Panc1 (cell line): ENCODE measurements around the gene PXN. TPM values are rescaled to one million over a fixed set of nuclear protein-coding genes. Genes with fewer than 3 reads are reported as not detected.

ENCODE experiments used
- ATAC-seq: fragments of 200-7000 bp; cut with Tn5 transposase; 2 replicates; pipeline ENCODE4 v1.9.1; 2020; ENCODE audit warnings: mild to moderate bottlenecking, moderate library complexity
- BruUV-seq: library from RNA; stranded (reverse); fragments of 400-500 nt; replicated peaks from 2 replicates; lab custom pipeline; 2021; lab: Mats Ljungman, UMichigan
- CTCF ChIA-PET: fragments of 300-600 bp; sonication (Branson Sonifier 250); formaldehyde crosslinking; loops from one replicate; lab custom pipeline; 2022; ENCODE audit warnings: antibody characterized with exemption; lab: Charles Lee
- POLR2A ChIA-PET: fragments of 300-600 bp; sonication (Branson Sonifier 250); formaldehyde crosslinking; loops from one replicate; lab custom pipeline; 2022; ENCODE audit warnings: antibody characterized with exemption; lab: Charles Lee
- DNase-seq: peaks from one replicate; pipeline ENCODE4 v3.0.0-alpha.2; 2010; ENCODE audit warnings: low read depth, low spot score
- H3K27ac ChIP-seq: 2 replicates; pipeline ENCODE4 v1.5.1; 2011; ENCODE audit warnings: mild to moderate bottlenecking, low read length, inconsistent platforms
- H3K27me3 ChIP-seq: fragments of 200-500 bp; sonication (Bioruptor generic); 2 replicates; pipeline ENCODE4 v1.6.0; 2014; ENCODE audit warnings: low read length, inconsistent platforms; ENCODE audit not compliant: control insufficient read depth, insufficient read depth
- H3K36me3 ChIP-seq: fragments of 200-500 bp; sonication (Bioruptor generic); 2 replicates; pipeline ENCODE4 v1.5.1; 2014; ENCODE audit warnings: inconsistent platforms, mild to moderate bottlenecking, low read length, moderate library complexity; ENCODE audit not compliant: control insufficient read depth, insufficient read depth
- H3K4me1 ChIP-seq: 2 replicates; pipeline ENCODE4 v1.5.1; 2011; ENCODE audit warnings: inconsistent platforms, mild to moderate bottlenecking, low read length, moderate library complexity; ENCODE audit not compliant: control insufficient read depth, insufficient read depth
- H3K4me3 ChIP-seq, 2 experiments: 2 replicates each; pipeline ENCODE4 v1.5.1; 2011 to 2012; ENCODE audit warnings: low read depth in 2 of 2, low read length in 2 of 2, mild to moderate bottlenecking in 2 of 2, inconsistent platforms in 1 of 2, moderate library complexity in 1 of 2
- H3K9me3 ChIP-seq: fragments of 200-500 bp; sonication (Bioruptor generic); 2 replicates; pipeline ENCODE4 v1.5.1; 2014; ENCODE audit warnings: low read depth, mild to moderate bottlenecking, inconsistent platforms, low read length, moderate library complexity; ENCODE audit not compliant: control insufficient read depth, insufficient read depth
- CTCF ChIP-seq: fragments of 450-650 bp; IDR thresholded peaks from 2 replicates; pipeline ENCODE4 v1.5.1; 2017; ENCODE audit warnings: mild to moderate bottlenecking
- POLR2AphosphoS5 ChIP-seq: IDR thresholded peaks from 2 replicates; pipeline ENCODE4 v1.6.1; 2012; ENCODE audit warnings: mild to moderate bottlenecking, low read depth, low read length, moderate library complexity
- REST ChIP-seq, 2 experiments: IDR thresholded peaks; 2 replicates each; pipeline ENCODE4 v1.6.1; 2011 to 2012; ENCODE audit warnings: low read depth in 2 of 2, control low read depth in 1 of 2, low read length in 1 of 2, mild to moderate bottlenecking in 1 of 2, moderate library complexity in 1 of 2; ENCODE audit not compliant: insufficient read depth in 1 of 2
- SIN3A ChIP-seq: IDR thresholded peaks from 2 replicates; pipeline ENCODE4 v1.6.1; 2012; ENCODE audit warnings: low read depth, mild to moderate bottlenecking, low read length, moderate library complexity, borderline replicate concordance; ENCODE audit not compliant: insufficient read depth
- TCF7L2 ChIP-seq: IDR thresholded peaks from 2 replicates; pipeline ENCODE4 v1.6.1; 2011; ENCODE audit warnings: mild to moderate bottlenecking, low read depth, low read length, inconsistent platforms
- in situ Hi-C: cut with HindIII; loops from 2 replicates; pipeline ENCODE4 v1.10.0; 2016; ENCODE audit warnings: low sequenced_read_pairs, low pct_unique_long_range_greater_than_20kb
- intact Hi-C: fragments of 100-400 bp; cut with micrococcal nuclease; formaldehyde crosslinking; loops from one replicate; pipeline ENCODE4 v1.10.0; 2022; ENCODE audit not compliant: unreplicated experiment
- total RNA-seq: library from RNA; stranded (reverse); gene quantifications from one replicate; pipeline ENCODE4 v1.2.1, GENCODE V29; 2021; ENCODE audit not compliant: unreplicated experiment

Gene PXN
- total RNA-seq, 1 experiment from 2014 or later: 484 TPM

GRCh38 chr12:120190985-120191480 lies 74.5 kb downstream of the PXN start:
- H3K27me3 ChIP-seq: no peaks in the 10 kb centered on the region
- peaks cover 13% of the 10 kb centered on the region for H3K4me1 ChIP-seq
- H3K27ac ChIP-seq: no peak overlapping the region
- POLR2A ChIA-PET: no interaction called here
- no peaks in the 10 kb centered on the region for H3K9me3 ChIP-seq
- BruUV-seq: no TSS peak
- H3K36me3 ChIP-seq: peaks cover 13% of the 10 kb centered on the region
- intact Hi-C loops: no loop called here
- in situ Hi-C loops: no loop called here
- CTCF ChIA-PET: no interaction called here
- no peak for DNase-seq
- ATAC-seq: no peak
- no peak for TF ChIP-seq REST (IDR thresholded peaks at IDR 0.05; ENCODE audit: insufficient read depth in 1 of 2, low read depth in 2 of 2, low read length in 1 of 2)
- TF ChIP-seq TCF7L2: no peak
- no peak for TF ChIP-seq SIN3A
- TF ChIP-seq CTCF: no peak
- no peak for TF ChIP-seq POLR2AphosphoS5
- no peak overlapping the region for H3K4me3 ChIP-seq

- H3K9me3 ChIP-seq: no peaks in the 10 kb centered on the region
- intact Hi-C loops (no loop called here), in situ Hi-C loops (no loop called here)
- TF ChIP-seq TCF7L2 (no peak), POLR2AphosphoS5 (no peak), CTCF (no peak), REST (IDR thresholded peaks at IDR 0.05; ENCODE audit: insufficient read depth in 1 of 2, low read depth in 2 of 2, low read length in 1 of 2) (no peak), SIN3A (no peak)
- H3K27ac ChIP-seq: no peak overlapping the region
- BruUV-seq: no TSS peak
- DNase-seq (no peak), ATAC-seq (no peak)
- POLR2A ChIA-PET: no interaction called here
- no peak overlapping the region for H3K4me3 ChIP-seq
- H3K27me3 ChIP-seq: no peaks in the 10 kb centered on the region
- CTCF ChIA-PET: no interaction called here
- H3K36me3 ChIP-seq: peaks cover 13% of the 10 kb centered on the region
- H3K4me1 ChIP-seq: peaks cover 9% of the 10 kb centered on the region
Observed at GRCh38 chr12:120190386-120190785, 75.1 kb downstream of the PXN start.
